IPS-18c (cell line): Measurements from ENCODE around the gene TOM1L2.

ENCODE experiments used
- H3K4me3 ChIP-seq: 2 replicates; pipeline ENCODE4 v1.7.0; 2013; ENCODE audit warnings: low read depth, mild to moderate bottlenecking, low read length, moderate library complexity; ENCODE audit not compliant: insufficient read depth
- H3K9me3 ChIP-seq: one replicate; pipeline ENCODE4 v1.6.1; 2013; ENCODE audit warnings: mild to moderate bottlenecking, low read length, moderate library complexity; ENCODE audit not compliant: control insufficient read depth, insufficient read depth

Gene TOM1L2

DNA sequence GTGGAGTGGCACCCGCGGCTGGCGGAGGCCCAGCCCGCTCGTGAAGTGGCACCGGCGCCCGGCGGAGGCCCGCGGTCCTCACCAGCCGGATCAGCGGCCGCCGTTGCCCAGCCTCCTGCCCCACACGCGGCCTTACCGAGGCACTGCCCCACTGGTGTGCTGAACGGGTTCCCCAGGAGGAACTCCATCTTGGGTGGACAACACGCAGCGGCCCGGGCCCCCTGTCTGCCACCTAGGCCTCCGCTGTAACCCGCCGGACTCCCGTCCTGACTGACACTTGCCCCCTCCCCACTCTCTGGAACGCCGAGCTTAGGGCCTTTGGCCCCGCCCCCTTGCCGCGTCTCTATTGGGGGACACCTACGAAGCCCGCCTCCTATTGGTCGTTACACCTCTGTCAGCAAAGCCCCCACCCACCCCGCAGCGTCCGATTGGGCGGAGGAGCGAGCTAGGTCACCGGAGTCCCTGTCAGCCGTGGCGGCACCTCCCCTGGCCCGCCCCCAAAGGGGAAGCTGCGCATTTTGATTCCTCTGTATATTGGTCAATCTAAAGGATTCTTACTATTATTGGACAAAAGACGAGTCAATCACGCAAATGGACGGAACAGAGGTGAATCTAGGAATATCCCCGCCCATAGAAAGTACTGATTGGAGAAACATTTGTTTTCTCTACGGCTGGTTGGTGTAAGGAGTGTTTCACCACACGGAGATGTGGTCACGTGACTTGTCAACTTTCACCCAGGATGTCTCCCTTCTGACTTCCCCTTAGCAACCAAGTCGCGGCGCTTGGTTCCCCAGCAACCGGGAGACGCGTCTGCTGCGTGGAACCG, at the start of gene TOM1L2, which contains the start of gene DRC3:
Gene TOM1L2 (minus strand): TSS at position 275 of the 826 bp plus-strand sequence. CDS start 87 bp downstream, at position 188.
Gene DRC3 (plus strand): TSS at position 737 of the 826 bp plus-strand sequence. CDS start 4,737 bp downstream, outside the sequence.
- no peaks in the 10 kb centered on the region for H3K9me3 ChIP-seq
- H3K4me3 ChIP-seq = peak within 1 kb of the TSS; percentile 86

DNA sequence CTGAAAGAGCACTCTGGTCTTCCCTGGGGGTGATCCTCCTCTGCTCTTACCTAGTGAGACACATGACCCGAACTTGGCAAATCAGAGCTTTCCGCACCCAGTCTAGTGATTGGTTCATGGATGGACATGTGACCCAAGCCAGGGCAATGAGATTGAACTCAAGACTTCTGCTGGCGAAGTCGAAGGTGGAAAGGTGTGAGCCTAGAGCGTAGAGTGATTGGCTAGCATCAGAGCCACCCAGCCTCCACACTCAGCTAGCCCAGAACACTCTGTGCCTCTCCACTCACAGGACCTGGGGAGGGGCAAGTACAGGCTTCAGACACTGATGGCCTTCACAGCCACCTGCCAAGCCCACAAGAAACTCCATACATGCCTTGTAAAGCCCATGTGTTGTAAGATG, 49.2 kb upstream of the TOM1L2 start:
- no peaks in the 10 kb centered on the region for H3K9me3 ChIP-seq
- H3K4me3 ChIP-seq = no peak overlapping the region

DNA sequence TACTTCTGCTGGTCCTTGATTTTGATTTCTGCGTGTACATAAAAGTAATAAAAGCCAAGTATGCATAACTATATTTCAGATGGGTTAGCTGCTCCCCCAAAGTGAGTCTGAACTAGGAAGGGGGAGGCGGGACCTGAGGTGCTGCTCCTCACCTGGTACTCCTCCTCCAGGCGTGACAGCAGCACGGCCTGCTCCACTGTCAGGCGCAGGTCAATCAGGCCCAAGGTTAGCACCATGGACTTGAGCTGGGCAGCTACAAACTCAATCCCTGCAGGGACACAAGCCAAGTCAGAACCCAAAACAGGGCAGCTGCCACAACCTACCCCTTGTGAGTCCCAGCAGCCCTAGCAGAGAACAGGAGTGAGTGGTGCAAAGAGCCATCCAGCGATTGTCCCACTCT, 48.8 kb upstream of the TOM1L2 start:
- H3K4me3 ChIP-seq = no peak overlapping the region
- H3K9me3 ChIP-seq = no peaks in the 10 kb centered on the region

DNA sequence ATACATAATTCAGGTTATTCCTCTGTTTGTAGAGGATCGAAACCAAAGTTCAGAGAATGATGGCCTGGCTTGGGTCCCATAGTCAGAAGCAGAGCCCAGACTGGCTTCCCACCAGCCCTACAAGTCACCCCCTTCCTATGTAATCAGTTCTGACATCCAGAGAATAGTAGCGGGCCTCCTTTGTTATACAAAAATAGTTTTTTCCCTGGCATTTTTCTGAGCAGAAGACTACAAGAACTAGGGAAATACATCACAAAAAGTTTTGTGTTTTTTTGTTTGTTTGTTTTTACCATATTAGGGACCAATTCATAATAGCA, 47.6 kb upstream of the TOM1L2 start:
- Histone ChIP-seq H3K9me3 (no peaks in the 10 kb centered on the region), H3K4me3 (no peak overlapping the region)

DNA sequence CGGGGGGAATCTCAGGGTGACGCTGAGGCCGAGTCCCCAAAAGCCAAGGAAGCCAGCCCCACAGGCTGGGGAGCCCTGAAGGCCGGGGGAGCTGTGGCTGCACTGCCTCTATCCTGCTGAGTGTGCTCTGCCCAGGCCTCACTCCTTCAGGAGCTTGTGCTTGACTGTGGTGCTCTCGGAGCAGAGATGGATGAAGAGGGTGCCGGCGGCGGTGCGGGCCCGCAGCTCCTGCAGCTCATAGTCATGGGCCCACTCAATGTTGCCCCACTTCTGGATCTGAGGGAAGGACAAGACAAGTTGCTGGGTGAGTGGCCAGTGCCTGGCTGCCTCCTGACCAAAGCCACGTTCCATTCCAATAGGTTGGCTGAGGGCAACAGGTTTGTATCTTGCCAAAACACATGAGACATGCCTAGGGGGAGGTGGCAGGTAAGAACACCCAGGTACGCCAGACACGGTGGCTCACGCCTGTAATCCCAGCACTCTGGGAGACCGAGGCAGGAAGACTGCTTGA, 46.3 kb upstream of the TOM1L2 start:
- H3K4me3 ChIP-seq = no peak overlapping the region
- H3K9me3 ChIP-seq = no peaks in the 10 kb centered on the region

DNA sequence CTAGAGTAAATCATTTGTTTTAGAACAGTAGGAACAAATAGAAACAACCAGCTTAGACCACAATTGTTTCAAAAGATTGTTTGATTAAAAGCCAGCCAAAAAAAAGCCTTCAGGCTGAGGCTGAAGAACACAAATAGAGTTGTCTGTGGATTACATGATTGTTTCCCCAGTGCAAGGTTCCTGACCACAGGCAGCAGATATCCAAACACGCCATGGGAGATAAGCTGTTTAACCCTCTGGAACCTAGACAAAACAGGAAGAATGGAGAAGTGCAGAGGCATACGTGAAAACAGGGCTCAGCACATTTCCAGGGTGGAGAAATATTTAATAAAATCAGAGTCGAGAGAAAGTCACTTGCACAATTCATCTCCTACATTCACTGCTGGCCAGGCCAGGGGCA, 45.8 kb upstream of the TOM1L2 start:
- no peaks in the 10 kb centered on the region for H3K9me3 ChIP-seq
- no peak overlapping the region for H3K4me3 ChIP-seq

DNA sequence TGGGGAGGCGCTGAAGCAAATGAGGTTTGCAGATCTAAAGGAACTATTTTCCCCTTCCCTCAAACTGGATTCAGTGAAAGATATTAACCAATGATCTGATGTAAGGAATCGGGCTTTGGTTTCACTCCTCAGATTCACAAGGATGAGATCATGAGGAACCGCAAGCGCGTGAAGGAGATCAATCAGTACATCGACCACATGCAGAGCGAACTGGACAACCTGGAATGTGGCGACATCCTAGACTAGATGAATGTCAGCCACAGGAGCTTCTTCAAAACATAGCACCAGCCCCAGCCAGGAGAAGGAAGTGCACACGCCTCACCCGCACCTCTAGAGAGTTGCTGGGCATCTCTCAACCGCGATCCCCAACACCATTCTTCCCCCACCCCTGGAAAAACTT, 44.2 kb upstream of the TOM1L2 start:
- H3K9me3 ChIP-seq = no peaks in the 10 kb centered on the region
- H3K4me3 ChIP-seq = no peak overlapping the region

DNA sequence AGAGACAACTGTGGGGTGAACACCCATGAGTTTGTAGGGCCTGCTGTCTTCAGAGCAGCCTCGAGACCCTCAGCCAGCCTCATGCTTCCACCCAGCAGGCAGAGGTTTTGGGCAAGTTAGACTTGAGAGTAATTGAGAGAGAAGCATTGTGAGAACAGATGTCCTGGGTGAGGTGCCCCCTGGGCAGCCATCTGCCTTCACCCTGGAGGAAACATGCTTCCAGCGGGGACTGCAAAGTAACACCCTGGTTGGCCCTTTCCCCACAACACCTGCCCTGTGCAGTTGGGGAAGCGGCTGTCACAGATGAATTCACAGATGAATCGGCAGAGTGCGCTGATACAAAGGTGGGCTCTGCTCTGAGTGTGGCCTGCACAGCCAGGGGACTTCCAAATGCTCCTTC, 43.4 kb upstream of the TOM1L2 start:
- Histone ChIP-seq H3K9me3 (no peaks in the 10 kb centered on the region), H3K4me3 (no peak overlapping the region)

DNA sequence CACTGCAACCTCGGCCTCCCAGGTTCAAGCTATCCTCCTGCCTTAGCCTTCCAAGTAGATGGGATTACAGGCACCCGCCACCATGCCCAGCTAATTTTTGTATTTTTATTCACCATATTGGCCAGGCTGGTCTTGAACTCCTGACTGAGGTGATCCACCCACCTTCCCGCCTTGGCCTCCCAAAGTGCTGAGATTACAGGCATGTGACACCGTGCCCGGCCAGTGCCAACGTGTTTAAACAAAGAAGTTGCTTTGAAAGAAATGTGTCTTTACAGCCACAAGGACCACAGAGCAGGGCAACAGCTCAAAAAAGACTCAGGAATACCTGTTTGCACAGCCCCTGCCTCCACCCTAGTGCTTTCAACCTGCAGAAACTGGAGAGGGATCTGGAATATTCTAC, 41.8 kb upstream of the TOM1L2 start:
- Histone ChIP-seq H3K4me3 (no peak overlapping the region), H3K9me3 (no peaks in the 10 kb centered on the region)

DNA sequence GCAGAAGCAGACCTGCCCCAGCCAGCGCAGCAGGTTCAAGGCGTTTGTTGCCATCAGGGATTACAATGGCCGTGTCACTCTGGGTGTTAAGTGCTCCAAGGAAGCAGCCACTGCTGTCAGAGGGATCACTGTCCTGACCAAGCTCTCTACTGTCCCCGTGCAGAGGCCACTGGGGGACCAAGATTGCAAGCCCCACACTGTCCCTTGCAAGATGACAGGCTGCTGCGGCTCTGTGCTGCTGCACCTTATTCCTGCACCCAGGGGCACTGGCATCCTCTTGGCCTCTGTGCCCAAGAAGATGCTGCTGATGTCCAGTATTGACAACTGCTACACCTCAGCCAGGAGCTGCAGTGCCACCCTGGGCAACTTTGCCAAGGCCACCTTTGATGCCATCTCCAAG, 39.1 kb upstream of the TOM1L2 start:
- Histone ChIP-seq H3K4me3 (no peak overlapping the region), H3K9me3 (no peaks in the 10 kb centered on the region)

DNA sequence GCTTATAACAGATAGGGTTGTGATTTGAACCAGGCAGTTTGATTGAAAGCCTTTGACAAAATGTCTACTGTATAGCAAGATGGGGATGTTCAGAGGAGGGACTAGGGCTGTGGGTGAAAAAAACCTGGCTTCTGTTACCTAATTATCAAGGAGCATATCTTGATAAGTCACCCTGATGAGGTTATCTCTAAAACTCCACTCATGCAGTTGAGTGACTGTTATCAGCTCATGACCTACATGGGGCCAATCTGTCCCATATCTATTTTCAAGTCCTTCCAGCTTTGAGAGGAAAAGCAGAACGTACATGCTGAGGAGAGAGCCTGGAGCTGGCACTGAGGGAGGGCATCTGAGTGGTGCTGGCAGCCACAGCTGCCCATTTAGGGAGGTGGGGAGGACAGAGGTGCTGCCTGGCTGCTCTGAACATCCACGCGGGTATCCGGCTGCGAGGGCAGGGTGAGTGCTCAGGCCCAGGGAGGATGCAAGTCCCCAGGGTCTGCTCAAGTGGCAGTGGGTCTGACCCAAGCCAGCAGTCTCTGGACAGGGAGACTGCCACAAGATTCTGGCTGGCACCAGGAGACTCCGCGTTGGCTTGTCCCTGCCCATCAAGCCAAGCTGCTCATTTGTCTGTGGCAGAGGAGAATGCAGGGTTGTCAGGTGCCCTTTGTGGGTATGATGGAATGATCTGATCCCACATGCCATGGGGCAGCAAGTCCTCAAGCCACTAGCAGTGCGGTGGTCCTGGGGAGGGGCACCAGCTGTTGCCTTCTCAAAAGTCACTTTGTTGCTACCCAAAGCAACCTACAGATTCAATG, 37.6 kb upstream of the TOM1L2 start:
- Histone ChIP-seq H3K9me3 (no peaks in the 10 kb centered on the region), H3K4me3 (no peak overlapping the region)

DNA sequence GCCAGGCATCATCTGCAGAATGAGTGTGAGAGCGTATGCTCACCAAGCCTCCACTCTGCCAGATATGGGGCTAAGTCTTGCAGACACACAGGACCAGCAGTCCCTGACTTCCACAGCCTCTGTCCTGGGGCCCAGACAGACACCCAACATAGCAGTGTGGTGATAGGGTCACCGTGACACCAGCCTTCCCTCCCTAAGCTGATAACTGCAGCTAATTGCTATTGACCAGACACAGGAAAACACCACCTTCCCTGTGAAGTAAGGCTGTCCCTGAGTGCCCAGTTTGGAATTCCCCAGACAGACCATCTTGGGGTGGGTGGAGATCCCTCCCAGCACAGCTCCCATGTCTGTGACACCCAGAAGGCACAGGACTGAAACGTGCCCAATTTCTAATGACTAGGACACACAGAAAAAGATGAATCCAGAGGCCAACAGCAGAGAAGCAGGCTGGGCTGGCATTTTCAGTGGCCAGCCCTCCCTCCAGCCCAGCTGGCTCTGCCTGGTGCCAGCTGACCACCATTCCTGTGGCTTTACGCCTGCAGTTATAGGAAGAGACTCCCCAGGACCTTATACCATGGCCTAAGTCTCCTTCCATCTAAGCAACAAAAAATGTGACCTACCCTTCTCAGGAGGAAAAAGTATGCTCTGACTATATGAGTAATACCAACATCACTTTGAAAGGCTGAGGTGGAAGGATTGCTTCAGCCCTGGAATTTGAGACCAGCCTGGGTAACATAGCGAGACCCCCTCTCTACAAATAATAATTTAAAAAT, 36.5 kb upstream of the TOM1L2 start:
- H3K4me3 ChIP-seq = no peak overlapping the region
- H3K9me3 ChIP-seq = no peaks in the 10 kb centered on the region

DNA sequence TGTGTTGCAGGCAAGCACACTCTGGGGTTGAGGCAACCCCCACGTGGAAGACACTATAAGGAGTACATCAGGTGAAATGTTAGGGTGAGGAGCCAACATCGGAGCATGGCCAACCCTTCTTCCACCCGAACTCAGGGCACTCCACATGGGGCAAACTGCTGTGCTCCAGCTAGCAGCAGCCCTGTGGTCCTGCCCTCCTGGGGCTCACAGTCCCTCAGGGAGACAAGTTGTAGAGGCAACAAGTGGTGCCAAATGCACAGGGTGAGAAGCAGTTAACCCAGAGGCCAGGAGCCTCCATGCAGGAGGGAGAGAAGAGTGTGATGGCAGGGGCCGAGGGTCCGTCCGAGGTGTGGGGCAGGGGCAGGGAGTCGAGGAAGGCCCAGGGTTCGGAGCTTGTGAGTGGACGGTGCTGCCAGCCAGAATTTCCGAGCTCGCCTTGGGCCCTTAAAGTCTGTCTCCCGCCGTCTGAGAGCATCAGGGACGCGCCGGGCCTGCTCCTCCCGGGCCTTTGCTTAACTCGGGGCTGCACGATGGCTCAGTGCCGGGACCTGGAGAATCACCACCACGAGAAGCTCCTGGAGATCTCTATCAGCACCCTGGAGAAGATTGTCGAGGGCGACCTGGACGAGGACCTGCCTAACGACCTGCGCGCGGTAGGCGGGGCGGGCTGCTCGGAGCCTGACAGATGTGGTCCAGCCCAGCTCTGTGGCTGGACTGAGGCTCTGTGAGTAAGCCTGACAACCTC, 34.5 kb upstream of the TOM1L2 start:
- Histone ChIP-seq H3K4me3 (no peak overlapping the region; the same call in 1 of the 2 replicates), H3K9me3 (no peaks in the 10 kb centered on the region)

DNA sequence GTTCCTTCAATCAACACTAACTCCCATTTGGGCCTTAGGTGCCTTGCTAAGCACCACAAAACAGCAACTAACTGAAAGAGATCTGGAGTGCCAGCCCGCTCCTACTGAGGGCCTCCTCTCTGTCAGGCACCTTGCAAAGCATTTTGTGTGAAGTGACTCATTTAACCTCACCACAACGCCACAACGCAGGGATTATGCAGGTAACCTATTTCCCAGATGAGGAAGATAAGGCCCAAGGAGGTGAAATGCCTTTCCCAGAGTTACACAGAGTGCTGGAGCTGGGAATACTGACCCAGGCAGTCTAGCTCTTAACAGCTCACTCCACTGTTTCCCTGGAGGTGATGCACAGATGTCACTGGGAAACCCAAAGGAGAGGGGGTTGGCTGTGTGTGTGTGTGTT, 33.3 kb upstream of the TOM1L2 start:
- Histone ChIP-seq H3K4me3 (no peak overlapping the region), H3K9me3 (no peaks in the 10 kb centered on the region)

DNA sequence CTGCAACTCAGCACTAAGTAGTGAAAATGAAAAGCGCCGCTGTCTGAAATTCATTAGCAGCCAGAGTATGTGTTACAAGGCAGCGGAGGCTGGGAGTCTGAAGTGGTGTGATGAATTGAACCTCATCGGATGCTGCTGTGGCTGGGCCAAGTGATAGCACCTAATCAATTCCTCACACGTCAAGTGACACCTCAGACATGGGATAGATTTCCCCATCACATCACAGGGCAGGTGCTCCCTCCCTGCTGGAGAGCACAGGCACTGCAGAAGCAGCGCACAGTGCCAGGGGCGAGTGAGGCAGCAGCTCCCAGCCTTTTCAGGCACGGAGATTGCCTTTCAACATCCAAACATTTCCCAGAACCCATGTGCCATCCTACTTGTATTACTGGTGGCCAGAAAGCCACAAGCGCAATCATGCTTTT, 32.7 kb upstream of the TOM1L2 start:
- Histone ChIP-seq H3K4me3 (no peak overlapping the region), H3K9me3 (no peaks in the 10 kb centered on the region)

DNA sequence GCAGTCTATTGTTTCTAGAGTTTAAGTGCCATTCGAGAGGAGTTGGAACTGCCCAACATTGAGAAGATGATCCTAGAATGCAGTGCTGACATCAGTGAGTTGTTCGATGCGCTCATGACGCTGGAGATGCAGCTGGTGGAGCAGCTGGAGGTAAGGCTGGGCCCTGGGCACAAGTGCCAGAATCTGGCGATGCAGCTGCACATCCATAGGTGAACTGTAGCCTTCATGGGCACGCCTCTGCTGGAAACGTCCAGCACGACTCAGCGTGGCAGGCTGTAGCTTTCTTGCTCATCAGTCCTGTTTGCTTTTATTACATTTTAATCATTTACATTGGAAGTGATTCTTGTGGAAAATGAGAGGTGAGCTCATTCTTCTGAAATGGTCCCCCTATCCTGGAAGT, 32.1 kb upstream of the TOM1L2 start:
- H3K9me3 ChIP-seq = no peaks in the 10 kb centered on the region
- H3K4me3 ChIP-seq = no peak overlapping the region

DNA sequence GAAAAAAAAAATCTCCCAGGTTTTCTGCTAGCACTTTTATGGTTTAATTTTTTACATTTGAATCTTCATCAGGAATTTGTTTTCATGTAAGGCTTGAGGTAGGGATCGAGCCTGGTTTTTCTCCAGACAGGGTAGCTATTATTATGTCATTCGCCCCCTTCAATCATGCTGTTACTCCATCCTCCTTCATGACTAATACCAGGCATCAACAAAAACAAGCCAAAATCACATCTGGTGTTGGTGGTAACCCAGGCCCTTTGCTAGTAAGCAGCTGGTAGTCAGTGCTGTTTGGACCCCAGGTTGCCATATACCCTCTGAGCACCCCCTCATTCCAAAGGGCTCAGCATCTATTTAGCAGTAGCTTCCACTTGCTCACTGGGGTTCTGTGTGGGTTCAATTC, 30.0 kb upstream of the TOM1L2 start:
- H3K9me3 ChIP-seq = no peaks in the 10 kb centered on the region
- H3K4me3 ChIP-seq = no peak overlapping the region
